Renal cortical epithelial cell (primary cell): ENCODE measurements around the gene MTG1. TPM values are rescaled to one million over a fixed set of nuclear protein-coding genes. Genes with fewer than 3 reads are reported as not detected.

ENCODE experiments used
- DNase-seq: peaks from one replicate; pipeline ENCODE4 v3.0.0-alpha.2; 2011; ENCODE audit warnings: low read depth
- total RNA-seq: library from RNA; depleted of rRNA; stranded (reverse); fragments of >200 nt; gene quantifications from 2 replicates; pipeline ENCODE4 v1.2.3, GENCODE V29; 2014

Gene MTG1
- total RNA-seq: 35.8 and 46.6 TPM in 2 replicates

DNA sequence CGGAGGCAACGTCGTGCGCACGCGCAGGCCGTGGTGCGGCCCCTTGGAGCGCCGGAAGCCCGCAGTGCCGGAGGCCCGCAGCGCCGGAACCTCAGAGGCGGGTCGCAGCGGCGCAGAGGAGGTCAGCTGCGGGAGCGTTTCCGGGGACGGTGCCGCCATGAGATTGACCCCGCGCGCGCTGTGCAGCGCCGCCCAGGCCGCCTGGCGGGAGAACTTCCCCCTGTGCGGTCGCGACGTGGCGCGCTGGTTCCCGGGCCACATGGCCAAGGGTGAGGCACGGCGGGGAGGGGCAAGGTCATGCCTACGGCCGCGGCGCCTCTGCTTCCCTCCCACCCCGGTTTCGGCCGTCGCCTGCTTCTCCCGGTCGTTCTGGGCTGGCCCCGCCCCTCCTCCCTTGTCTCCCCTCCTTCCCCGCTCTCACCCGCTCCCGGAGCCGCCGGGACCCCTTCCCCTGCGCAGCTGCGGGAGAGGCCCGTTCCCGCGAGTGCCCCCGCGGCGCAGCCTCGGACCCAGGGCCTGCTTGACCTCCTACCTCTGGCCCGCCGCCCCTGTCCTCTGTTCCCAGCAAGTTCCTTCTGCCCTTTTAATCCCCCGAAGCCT is at the start of gene MTG1:
Gene MTG1 (plus strand): TSS at position 94 of the 600 bp plus-strand sequence. CDS start 64 bp downstream, at position 158.
- DNase-seq: peak; percentile 70

- no peak for DNase-seq
Measured at GRCh38 chr10:133344236-133344635, 49.7 kb upstream of the MTG1 start.

- DNase-seq: no peak
Measured at GRCh38 chr10:133346413-133346812, 47.5 kb upstream of the MTG1 start.

DNA sequence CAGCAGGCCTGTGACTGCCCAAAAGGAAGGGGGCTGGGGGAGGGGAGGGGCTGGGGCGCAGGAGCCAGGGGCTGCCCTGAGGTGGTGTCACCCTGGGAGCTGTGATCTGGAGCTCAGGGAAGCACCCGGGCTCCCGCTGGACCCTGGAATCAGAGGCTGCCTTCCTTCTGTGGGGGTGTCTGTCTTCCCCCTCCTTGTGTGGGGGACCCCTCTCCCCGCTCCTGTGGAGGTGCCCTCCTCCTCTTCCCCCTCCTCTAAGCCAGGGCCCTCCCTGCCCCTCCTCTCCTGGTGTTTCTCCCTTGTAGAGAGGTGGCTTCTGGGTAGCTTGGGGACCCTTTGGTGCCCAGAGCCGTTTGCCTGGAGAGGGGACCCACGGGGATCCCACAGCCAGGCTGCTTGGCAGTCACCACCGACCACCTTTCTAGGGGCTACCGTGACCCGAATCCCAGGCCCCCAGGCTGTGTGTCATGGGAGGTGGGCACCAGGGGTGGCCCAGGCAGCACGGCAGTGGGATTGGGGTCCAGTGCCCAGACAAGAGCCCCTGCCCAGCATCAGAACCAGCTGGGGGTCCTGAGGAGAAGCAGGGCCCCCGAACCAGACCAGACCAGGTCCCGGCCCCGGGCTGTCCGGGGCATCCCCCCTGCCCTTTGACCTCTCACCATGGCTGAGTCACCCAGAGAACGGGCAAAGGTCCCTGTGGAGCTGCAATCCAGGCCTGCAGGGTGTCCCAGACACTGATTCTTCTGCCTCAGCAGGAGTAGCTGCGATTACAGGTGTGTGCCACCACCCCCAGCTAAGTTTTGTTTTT is 46.0 kb upstream of the MTG1 start:
- DNase-seq: no peak

GRCh38 chr10:133349160-133349568 is 44.8 kb upstream of the MTG1 start:
- DNase-seq: no peak

- DNase-seq: no peak
Measured at GRCh38 chr10:133349577-133350011, 44.4 kb upstream of the MTG1 start.

DNA sequence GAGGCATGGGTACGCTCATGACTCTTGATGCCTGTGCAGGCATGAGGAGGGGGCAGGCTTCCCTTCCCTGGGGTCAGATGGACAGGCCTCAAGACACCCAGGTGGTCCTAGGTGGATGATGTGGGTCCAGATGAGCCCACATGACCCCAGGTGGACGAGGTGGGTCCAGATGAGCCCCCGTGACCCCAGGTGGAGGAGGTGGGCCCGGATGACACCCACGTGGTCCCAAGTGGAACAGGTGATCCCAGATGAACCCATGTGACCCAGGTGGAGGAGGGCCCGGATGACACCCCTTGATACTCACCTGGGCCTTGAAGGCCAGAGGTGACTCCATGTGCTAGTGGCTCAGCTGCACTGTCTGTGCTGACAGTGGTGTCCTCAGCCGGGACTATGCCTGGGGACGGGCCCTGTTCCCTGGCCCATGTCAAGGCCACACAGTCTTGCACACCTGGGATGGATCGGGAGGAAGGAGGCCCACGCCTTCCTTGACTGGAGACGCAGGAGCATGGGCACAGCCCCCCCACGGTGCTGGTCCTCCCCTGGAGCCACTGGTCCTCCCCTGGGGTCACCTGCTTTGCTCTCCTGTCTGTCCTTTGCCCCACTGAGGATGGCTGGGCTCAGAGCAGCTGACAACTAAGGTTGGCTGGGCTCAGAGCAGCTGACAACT is 43.5 kb upstream of the MTG1 start:
- no peak for DNase-seq

DNA sequence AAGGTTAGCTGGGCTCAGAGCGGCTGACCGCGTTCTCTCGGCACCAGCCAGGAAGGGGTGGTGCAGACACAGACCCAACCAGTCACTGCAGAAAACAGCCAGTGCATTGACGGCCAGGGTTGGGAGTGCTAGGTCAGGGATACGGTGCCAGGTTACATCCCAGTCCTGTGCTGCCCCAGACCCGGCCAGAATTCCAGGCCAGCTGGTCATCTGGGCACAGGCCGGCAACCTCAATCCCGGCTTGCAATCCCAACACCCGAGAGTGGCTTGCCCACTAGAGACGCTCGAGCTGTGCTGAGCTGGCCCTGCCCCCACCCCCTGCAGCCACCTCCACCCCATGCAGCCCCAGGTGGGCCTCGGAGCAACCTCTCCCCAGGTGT is 43.0 kb upstream of the MTG1 start:
- DNase-seq: no peak

GRCh38 chr10:133351408-133352318 is 42.3 kb upstream of the MTG1 start:
- no peak for DNase-seq

- DNase-seq: no peak
Measured at GRCh38 chr10:133353202-133353959, 40.6 kb upstream of the MTG1 start.

- no peak for DNase-seq
Measured at GRCh38 chr10:133353988-133354605, 39.9 kb upstream of the MTG1 start.

- no peak for DNase-seq
Measured at GRCh38 chr10:133354672-133355240, 39.2 kb upstream of the MTG1 start.

DNA sequence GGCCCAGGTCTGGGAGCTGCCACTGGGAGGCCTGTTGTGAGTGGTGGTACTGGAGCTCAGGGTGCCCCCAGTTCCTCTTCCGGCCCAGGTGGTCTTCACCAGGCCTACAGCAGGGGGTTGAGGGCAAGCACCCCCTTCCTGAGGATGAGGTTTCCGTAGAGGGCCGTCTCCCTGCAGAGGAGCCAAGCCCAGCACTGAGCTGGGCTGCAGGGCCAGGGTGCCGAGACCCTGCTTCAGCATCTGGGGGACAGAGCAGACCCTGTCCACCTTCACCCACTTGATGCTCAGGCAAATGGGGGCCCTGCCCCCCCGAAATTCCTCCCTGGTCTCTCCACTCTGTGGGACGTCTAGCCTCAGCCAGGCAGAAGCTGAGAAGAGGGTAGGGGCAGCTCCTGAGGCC is 38.7 kb upstream of the MTG1 start:
- no peak for DNase-seq

- no peak for DNase-seq
Measured at GRCh38 chr10:133355991-133356390, 38.0 kb upstream of the MTG1 start.

DNA sequence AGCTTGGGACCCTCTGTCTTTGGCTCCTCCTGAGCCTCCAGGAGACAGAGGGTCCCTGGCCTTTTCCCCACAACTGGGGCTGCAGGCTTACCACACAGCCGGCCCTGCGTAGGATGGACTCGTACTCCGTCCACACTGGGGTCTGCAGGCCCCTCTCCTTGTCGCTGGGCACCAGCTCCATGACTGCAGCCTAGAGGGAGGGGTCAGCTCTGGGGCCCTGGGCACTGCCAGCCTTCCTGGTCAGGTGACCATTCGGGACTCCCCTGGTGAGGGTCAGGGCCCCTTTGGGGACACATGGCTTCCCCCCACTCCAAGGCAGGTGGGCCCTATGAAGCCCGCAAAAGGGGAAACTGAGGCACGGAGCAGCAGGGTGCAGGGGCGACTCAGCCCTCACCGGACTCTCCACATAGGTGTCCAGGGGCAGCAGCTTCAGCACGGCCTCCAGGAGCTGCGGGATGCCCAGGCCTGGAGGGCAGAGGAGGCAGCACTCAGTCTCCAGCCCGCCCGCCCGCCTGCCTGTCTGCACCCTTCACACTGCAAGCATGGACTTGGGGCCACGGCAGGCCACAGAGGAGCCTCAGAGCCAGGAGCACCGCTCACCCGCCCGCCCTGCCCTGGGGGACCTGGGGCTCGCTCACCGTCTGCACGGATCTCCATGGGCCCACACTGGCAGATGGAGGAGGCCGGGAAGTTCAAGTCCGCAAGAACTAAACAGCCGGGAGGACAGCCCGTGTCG is 37.2 kb upstream of the MTG1 start:
- no peak for DNase-seq

- peak; percentile 30 for DNase-seq
Measured at GRCh38 chr10:133357285-133358161, 36.4 kb upstream of the MTG1 start, which contains the start of gene FUOM. TSS of gene FUOM (minus strand) at chr10:133358019. CDS start at chr10:133358007, 12 bp downstream.

- no peak for DNase-seq
Measured at GRCh38 chr10:133358162-133358924, 35.6 kb upstream of the MTG1 start.

GRCh38 chr10:133358925-133359310 is 35.0 kb upstream of the MTG1 start:
- DNase-seq: no peak
